Activated B cell treated with CpG ODN at 0.5 μM for 24 hours (primary cell): ENCODE measurements around the gene PP2D1. TPM values are rescaled to one million over a fixed set of nuclear protein-coding genes. Genes with fewer than 3 reads are reported as not detected.
A peak's percentile ranks its signal among the peaks of the same experiment; 100 is the strongest.
"Not testable (repeated sequence)": the region's sequence is repeated elsewhere in the genome, so short reads cannot be mapped to it uniquely, and the experiment has no call there.

Source experiments
- ATAC-seq: fragments of 200-7000 bp; cut with Tn5 transposase; one replicate; pipeline ENCODE4 v1.10.0; 2021; ENCODE audit warnings: low read depth, mild to moderate bottlenecking, moderate library complexity
- CTCF ChIA-PET: fragments of 350-600 bp; sonication (Branson Sonifier 250); formaldehyde crosslinking; loops from one replicate; lab custom pipeline; 2021; ENCODE audit warnings: antibody characterized with exemption; lab: Charles Lee
- POLR2A ChIA-PET: fragments of 350-600 bp; sonication (Branson Sonifier 250); formaldehyde crosslinking; loops from one replicate; lab custom pipeline; 2021; ENCODE audit warnings: antibody characterized with exemption; lab: Charles Lee
- DNase-seq: peaks from one replicate; pipeline ENCODE4 v3.0.0; 2022
- H3K27ac Mint-ChIP-seq: one replicate; pipeline ENCODE4 v1.8.0; 2020; ENCODE audit warnings: mixed read lengths
- H3K27me3 Mint-ChIP-seq: one replicate; pipeline ENCODE4 v1.8.0; 2021; ENCODE audit warnings: mixed read lengths
- H3K36me3 Mint-ChIP-seq: one replicate; pipeline ENCODE4 v1.8.0; 2021; ENCODE audit warnings: low read depth, mixed read lengths
- H3K4me1 Mint-ChIP-seq: one replicate; pipeline ENCODE4 v1.8.0; 2021; ENCODE audit warnings: mixed read lengths
- H3K4me3 Mint-ChIP-seq: one replicate; pipeline ENCODE4 v1.8.0; 2020; ENCODE audit warnings: mild to moderate bottlenecking, mixed read lengths
- H3K9me3 Mint-ChIP-seq: one replicate; pipeline ENCODE4 v1.8.0; 2020; ENCODE audit warnings: mixed read lengths
- intact Hi-C: fragments of 100-400 bp; cut with micrococcal nuclease; formaldehyde crosslinking; loops from one replicate; pipeline ENCODE4 v1.15.1; 2024
- total RNA-seq: library from RNA; stranded (reverse); gene quantifications from 2 replicates; pipeline ENCODE4 v1.2.3, GENCODE V29; 2022
- TF ChIP-seq, protein P1 (sequence below): fragments of 200-600 bp; IDR thresholded peaks from one replicate; pipeline ENCODE4 v1.8.0; 2022; ENCODE audit warnings: antibody characterized with exemption, mild to moderate bottlenecking

The PP2D1 gene
- total RNA-seq, 1 donor from 2014 or later: not detected

DNA sequence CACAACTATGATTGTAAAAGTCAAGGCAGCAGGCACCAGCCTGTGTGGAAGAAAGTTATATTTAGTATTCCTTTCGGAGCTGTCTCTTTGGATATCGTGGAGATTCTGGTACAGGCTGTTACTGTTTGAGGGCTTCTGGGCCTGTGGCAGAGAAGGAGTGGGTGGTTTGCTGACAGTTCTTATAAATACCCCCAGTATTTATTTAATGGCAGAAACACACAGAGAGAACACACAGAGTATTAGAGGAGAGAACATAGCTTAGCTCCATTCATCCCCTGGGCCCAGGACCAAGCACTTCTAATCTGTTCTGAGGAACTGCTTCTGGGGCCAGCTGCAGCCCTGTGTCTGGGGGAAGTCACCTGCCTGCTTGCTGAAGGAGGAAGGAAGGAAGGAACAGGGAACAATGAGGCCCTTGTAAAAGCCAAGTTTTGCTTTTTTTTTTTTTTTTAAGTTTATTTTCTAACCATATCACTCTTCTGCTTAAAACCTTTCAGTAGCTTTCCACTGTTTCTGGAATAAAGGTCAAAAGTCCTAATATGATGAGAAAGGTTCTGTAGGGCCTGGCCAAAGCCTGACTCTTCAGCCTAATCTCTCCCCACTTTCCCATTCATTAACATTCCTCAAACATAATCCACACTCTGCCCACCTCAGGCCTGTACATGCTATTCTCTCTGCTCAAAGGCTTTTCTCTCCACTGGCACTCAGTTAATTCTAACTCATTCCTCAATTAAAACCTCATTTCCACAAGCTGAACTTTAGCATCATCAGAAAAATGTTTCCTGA is 11.8 kb upstream of the PP2D1 start:
- ChIA-PET POLR2A (interaction anchor here (0.8 kb wide), 1 partner anchor 17 kb away, joined by 3 read pairs; the partner anchor contains the start of gene KAT2B), CTCF (no interaction called here)
- Mint-ChIP-seq H3K4me3 (no peak overlapping the region), H3K9me3 (no peaks in the 10 kb centered on the region), H3K27ac (peak overlapping the region; percentile 56), H3K4me1 (peaks cover 7% of the 10 kb centered on the region), H3K27me3 (no peaks in the 10 kb centered on the region), H3K36me3 (no peaks in the 10 kb centered on the region)
- intact Hi-C loops: no loop called here
- DNase-seq: no peak
- TF ChIP-seq, protein P1, sequence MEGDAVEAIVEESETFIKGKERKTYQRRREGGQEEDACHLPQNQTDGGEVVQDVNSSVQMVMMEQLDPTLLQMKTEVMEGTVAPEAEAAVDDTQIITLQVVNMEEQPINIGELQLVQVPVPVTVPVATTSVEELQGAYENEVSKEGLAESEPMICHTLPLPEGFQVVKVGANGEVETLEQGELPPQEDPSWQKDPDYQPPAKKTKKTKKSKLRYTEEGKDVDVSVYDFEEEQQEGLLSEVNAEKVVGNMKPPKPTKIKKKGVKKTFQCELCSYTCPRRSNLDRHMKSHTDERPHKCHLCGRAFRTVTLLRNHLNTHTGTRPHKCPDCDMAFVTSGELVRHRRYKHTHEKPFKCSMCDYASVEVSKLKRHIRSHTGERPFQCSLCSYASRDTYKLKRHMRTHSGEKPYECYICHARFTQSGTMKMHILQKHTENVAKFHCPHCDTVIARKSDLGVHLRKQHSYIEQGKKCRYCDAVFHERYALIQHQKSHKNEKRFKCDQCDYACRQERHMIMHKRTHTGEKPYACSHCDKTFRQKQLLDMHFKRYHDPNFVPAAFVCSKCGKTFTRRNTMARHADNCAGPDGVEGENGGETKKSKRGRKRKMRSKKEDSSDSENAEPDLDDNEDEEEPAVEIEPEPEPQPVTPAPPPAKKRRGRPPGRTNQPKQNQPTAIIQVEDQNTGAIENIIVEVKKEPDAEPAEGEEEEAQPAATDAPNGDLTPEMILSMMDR: no peak
- ATAC-seq: no peak

DNA sequence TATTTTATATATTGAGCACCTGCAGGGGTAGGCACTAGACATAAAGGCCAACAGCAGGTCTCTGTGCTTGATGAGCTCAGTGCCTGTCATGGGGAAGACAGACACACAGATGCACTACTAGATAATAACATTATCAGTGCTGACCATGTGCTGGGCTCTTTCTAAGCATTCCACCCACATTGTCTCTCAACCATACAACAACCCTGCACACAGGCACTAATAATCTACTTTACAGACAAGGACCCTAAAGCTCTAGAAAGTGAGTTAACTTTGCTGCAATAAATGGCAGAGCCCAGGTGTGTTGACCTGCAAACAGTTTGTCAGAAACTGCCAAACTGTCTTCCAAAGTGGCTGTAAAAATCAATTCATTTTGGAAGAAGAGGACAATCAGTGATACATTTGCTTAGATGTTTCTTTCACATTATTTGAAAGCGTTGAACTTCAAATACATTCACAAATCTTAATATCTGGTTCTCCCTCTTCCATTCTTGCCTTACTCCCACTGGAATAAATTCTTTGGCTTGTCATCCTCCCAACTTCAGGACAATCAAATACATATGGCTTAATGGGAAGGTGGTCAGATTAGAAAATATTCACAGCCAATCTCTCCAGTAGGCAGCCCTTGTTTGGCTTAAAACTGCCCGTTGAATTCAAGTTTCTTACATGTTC is 11.0 kb upstream of the PP2D1 start:
- intact Hi-C loops: no loop called here
- ATAC-seq (no peak), DNase-seq (no peak)
- TF ChIP-seq, protein P1: no peak
- peaks cover 7% of the 10 kb centered on the region for H3K4me1 Mint-ChIP-seq
- H3K27ac Mint-ChIP-seq: no peak overlapping the region
- H3K36me3 Mint-ChIP-seq: no peaks in the 10 kb centered on the region
- no peaks in the 10 kb centered on the region for H3K9me3 Mint-ChIP-seq
- H3K4me3 Mint-ChIP-seq: no peak overlapping the region
- H3K27me3 Mint-ChIP-seq: no peaks in the 10 kb centered on the region
- CTCF ChIA-PET: no interaction called here
- POLR2A ChIA-PET: interaction anchor here (0.8 kb wide), 1 partner anchor 17 kb away, joined by 3 read pairs; the partner anchor contains the start of gene KAT2B

DNA sequence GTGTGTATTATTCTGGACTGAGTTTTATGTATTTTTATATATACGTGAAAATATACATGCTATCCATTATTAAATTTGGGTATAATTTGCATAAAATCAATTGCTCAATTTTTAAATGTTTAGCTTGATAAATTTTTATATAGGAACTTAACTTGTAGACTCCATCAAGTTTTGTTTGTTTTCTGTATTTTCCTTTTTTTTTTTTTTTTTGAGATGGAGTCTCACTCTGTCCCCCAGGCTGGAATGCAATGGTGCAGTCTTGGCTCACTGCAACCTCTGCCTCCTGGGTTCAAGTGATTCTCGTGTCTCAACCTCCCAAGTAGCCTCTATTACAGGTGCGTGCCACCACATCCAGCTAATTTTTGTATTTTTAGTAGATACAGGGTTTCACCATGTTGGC is 4.0 kb upstream of the PP2D1 start:
- H3K27ac Mint-ChIP-seq, H3K4me3 Mint-ChIP-seq, ATAC-seq, CTCF ChIA-PET, H3K4me1 Mint-ChIP-seq, intact Hi-C loops, POLR2A ChIA-PET, H3K9me3 Mint-ChIP-seq, H3K36me3 Mint-ChIP-seq, H3K27me3 Mint-ChIP-seq, DNase-seq: not testable (repeated sequence)

DNA sequence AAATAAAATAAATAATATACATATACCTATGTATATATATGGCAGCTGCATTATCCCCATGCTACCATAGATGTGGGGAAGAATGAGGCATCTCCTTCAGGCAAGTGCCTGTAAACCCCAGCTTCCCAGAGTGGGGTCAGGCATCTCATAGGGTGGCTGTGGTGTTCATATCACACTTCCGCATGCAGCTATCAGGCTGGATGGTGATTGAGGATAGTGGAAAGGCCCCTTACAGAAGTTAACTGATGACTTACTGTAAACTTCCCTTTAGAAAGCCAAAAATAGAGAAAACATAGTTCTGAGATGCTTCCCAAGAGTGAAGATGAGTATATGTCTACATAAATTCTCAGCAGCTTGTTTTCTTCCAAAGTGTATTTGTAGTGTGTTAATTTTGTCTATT is 3.5 kb upstream of the PP2D1 start:
- ChIA-PET POLR2A (no interaction called here), CTCF (no interaction called here)
- intact Hi-C loops: no loop called here

DNA sequence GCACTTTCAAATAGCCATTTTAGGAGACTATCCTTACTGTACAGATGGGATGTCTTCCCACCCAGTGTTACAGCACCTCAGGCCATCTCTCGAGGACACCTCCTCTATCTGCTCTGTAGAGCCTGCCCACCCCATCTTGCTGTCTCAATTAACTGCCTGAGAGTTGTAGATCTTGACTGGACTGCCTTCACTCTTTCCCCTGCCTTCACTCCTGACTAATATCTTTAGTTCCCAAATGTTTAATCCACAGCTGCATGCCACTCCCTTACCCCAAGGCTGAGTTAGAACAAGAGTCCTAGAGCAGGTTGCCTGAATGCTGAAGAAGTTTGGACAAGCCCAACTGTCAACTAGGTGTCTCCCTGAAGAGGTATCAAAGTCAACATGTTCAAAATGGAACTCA is 1.3 kb upstream of the PP2D1 start:
- TF ChIP-seq, protein P1: no peak
- ChIA-PET POLR2A (interaction anchor here (0.6 kb wide), 1 partner anchor 172 kb away, joined by 3 read pairs; no protein-coding TSS in a partner anchor), CTCF (no interaction called here)
- DNase-seq: no peak
- Mint-ChIP-seq H3K9me3 (no peaks in the 10 kb centered on the region), H3K4me3 (no peak overlapping the region), H3K36me3 (no peaks in the 10 kb centered on the region), H3K4me1 (no peaks in the 10 kb centered on the region), H3K27me3 (no peaks in the 10 kb centered on the region), H3K27ac (no peak overlapping the region)
- intact Hi-C loops: no loop called here
- no peak for ATAC-seq

More for the DNA sequence above, 3.5 kb upstream of the PP2D1 start:
- H3K9me3 Mint-ChIP-seq: no peaks in the 10 kb centered on the region
- H3K4me3 Mint-ChIP-seq: no peak overlapping the region
- TF ChIP-seq, protein P1: no peak
- no peaks in the 10 kb centered on the region for H3K36me3 Mint-ChIP-seq
- H3K4me1 Mint-ChIP-seq: no peaks in the 10 kb centered on the region
- ATAC-seq (no peak), DNase-seq (no peak)
- H3K27me3 Mint-ChIP-seq: no peaks in the 10 kb centered on the region
- no peak overlapping the region for H3K27ac Mint-ChIP-seq
